Midbrain (tissue), 1 donor: ENCODE data around the gene AGTR1.

Experiments
- DNase-seq: peaks from one replicate; lab custom pipeline; 2025; lab: John Stamatoyannopoulos, UW

AGTR1 gene

DNA sequence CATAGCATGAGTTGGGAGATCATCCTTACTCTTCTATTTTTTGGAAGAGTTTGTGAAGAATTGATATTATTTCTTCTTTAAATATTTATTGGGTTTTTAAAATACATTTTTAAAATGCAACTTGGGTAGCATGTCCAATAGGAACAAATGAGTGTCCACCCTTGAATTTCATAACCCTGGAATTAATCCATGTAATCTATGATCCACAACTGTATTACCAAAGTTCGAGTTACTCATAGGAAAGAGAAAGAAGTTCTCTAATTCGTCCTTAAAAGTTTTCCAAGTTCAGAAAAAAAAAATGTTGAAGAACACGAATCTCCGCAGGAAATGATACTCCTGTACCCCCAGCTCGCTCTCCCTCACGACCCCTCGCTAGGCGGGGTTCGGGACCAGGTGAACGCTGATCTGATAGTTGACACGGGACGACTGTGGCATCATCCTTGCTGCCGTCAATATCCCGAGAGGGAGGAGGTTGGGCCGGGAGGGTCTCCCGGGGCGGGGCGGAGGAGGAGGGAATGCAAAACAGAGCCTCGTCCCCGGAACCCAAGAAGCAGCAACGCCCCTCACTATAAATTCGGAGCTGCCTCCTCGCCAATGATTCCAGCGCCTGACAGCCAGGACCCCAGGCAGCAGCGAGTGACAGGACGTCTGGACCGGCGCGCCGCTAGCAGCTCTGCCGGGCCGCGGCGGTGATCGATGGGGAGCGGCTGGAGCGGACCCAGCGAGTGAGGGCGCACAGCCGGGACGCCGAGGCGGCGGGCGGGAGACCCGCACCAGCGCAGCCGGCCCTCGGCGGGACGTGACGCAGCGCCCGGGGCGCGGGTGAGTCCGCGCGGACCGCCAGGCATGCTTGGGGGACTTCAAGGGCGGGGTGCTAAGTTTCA lies at the start of gene AGTR1:
Gene AGTR1, plus strand, starts transcription at position 598 of the 884 bp plus-strand sequence. CDS start 43,133 bp downstream, outside the sequence.
- DNase-seq = no peak

DNA sequence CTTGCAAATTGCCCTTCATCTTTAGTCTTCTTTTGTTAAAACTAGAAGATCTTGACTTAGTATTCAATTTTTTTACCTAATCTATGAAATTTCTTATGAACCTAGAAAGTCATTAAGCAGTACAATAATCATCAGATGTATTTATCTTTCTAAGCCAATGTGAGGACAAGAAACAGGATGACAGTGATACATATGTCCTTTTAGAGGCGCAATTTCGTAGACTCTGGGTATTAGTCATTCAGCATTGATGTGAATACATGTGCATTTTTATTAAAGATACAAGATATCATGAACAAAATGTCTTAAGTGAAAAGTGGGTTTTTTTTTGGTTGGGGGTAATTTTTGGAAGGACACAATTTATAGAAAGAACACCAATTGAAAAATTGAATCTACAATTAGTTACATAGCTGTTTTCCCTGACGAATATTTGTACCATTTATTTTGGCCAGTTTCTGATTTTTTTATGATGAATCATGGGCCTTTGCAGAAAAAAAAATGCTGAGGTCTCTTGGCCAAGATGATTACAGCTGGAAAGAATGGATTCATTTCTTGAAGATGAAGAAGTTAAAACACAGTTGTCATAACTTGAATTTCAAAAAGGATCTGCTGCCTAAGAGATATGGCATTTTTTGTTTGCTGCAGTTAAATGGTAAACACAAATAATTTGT lies 48.9 kb upstream of the AGTR1 start:
- no peak for DNase-seq

DNA sequence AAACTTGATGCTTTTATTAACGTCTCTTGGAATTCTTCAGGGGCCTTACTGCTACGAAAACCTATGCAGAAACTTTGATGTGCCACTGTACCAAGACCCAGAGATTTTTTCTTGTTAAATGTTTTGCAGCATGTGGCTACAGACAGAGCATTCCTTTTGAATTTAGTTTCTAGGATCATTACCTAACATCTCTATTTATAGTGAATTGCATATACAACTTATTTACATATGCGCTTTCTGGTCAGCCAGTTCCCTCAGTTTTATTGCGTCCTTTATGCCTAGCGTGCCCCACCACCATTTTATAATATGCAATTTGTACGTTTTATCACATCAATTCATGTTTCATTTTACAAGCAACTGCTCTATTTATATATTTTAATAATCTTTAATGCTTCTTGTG lies 46.2 kb upstream of the AGTR1 start:
- DNase-seq = no peak

DNA sequence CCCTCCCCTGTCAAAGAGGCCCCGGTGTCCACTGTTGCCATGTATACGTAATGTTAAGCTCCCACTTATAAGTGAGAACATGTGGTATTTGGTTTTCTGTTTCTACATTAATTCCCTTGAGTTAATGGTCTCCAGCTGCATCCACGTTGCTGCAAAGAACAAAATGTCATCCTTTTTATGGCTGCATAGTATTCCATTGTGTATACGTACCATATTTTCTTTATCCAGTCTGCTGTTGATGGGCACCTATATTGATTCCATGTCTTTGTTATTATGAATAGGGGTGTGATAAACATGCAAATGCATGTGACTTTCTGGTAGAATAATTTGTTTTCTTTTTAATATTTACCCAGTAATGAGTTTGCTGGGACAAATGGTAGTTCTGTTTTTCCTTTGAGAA lies 43.3 kb upstream of the AGTR1 start:
- DNase-seq = no peak

DNA sequence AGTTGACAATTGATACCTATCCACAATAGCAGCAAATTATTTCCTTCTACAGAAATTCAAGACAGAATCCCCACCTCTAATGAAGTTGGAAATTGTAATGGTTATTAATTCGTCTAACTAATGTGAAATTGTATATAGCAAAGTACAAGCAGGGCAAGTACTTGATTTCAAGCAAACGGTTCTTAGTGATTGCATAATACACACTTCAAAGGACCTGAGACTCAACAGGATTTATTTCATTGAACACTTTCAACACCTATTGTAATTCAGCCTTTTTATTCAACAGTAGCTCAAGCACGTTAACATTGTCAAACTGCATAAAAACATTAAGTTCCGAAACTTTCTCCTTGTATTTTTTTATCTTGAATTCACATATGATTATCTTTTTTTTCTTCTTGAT lies 40.2 kb upstream of the AGTR1 start:
- DNase-seq = no peak

DNA sequence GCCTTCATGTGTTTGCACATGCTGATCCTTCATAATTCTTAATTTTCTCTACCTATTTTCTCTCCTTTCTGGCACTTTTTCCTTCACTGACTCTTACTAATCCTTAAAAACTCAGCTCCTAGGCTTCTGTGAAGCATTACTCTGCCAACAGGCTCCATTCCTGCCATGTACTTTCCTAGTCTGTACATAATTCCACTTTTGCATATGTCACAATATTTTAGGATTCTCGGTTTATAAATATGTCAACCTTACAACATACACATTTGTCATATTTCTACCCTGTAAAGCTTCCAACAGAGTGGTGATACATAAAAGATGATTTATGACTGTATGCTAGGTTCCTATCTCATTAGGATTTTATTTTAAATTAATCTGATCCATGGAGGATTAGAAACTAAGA lies 38.2 kb upstream of the AGTR1 start:
- no peak for DNase-seq

DNA sequence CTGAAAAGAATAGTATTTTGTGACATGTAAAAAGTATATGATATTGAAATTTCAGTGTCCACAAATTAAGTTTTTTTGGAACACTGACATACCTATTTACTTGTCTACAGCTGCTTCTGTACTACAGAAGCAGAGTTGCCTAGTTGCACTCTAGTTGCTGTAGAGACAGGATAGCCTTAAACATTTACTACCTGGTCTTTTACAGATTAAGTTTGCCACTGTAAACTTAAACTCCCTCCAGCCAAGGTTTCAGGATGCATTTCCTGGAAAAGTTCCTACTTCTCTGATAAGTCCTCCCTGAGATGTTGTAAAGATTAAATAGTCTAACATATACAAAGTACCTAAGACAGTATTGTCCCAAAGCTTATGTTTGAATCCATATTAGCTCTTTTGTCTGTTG lies 17.4 kb upstream of the AGTR1 start:
- DNase-seq = no peak

DNA sequence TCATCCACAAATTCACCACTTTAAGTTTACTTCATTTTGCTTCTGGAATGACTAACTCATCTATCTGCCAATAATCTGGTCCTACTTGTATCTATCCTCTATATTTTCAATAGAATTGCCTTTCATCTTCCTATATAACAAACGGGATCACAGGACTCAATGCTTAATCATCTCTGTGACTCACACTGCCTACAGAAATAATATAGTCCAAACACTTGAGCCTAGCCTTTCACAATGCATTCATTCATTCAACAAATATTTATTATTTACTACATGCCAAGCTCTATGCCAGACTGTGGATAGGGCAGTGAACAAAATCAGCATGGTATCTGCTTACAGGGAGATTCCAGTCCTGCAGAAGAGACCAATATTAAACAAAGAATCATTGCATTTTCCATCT lies 16.6 kb upstream of the AGTR1 start:
- no peak for DNase-seq

DNA sequence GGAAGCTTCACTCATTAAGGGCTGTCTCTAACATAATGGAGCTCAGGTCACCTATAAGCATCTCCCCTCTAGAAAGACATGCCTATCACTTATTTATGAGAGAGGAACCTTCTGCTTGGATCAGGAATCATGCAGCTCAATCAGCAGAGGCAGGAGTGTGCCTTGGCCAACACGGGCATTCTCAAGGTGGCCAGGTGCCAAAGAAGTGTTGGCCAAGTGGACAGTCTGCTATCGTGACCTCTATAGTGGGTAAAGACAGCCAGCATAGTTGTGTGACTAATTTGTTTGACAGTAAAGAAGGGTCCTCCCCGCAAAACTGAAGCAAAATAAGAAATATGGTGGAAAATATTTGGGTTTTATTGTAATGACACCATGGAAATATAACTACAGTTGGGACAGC lies 14.7 kb upstream of the AGTR1 start:
- no peak for DNase-seq

DNA sequence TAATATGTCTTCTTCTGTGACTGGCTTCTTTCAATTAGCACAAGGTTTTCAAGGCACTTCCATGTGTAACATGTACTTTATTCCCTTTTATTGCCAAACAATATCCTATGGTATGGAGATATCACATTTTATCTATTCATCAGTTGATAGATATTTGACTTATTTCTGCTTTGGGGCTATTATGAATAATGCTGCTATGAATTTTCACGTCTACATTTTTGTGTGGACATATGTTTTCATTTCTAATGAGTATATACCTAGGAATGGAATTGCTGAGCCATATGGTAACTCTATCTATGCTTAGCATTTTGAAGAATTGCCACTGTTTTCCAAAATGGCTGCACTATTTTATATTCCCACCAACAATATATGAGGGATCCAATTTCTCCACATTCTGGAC lies 3.6 kb upstream of the AGTR1 start:
- DNase-seq = no peak

DNA sequence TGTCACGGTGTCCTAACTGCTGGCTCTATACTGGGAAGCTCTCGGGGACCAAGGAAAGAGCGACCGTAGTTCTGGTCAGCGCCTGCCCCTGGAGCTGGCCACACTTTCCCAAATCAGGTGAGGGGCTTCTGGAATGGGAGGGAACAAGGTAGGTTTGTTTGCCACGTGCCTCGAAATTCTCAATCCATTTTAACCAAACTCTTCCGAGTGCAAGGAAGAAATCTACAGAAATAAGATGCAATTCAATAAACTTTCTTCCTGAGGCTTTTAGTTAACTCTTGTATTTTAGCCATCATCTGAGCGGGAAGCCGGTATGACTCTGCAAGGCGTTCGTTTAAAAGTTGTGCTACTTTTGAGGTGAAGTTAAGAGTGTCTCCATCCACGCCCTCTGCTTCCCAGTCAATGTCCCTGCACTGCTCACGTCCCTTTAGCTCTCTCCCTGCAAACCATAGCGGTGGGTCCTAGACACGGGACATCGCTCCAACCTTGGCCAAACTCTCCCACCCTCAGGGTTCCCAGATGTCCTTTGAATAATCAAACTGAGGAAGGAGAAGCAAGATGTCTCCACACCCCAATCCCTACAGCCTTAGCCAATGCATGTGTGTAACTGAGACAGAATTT lies 597 bp downstream of the AGTR1 start:
- DNase-seq = no peak

DNA sequence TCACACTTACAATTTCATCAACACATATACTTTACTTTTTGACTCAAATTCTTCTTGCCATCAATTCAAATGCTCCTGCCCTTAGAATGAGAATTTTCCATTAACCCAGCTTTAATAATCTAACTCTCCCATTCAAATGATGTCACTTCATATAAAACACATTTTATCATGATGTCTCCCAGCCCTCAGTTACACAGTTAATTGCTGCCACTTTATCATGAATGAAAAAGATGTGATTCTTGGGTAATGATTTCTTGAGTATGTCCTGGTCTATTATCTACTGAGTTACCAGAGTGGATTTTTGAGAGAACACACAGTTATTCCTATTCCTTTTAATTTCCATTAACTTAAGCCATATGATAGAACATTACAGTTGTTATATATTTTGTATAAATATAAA lies 7.6 kb downstream of the AGTR1 start:
- DNase-seq = no peak

DNA sequence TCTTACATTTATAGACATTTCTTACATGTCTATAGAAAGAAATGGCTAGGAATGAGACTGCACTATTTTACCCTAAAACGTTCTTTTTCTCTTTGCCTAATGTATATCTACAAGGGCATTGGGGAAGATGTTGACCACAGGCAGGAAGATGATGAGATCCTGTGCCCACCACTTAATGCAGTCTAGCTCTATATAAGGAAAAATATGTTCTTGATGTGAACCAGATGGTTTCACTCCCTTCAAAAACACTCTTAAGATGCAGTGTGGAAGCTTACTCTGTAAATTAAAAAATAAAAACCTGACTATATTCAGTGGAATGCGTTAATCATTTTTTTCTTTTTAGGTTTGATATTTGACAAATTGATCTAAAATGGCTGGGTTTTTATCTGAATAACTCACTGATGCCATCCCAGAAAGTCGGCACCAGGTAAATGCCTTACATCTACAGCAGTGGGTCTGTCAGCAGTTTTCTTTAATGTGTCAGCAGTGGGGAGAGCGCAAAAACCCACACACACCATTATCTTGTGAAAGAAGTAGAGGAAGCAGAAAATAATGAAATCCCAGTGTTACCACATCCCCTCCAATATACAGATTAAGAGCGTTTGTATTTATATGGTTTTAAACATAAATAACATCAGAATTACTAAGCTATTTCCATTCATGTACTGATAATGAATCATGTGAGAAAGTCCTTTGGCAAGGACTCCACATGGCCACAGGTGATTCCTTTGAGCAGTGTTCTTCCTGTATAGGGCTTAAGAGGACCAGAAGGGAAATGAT lies 10.1 kb downstream of the AGTR1 start:
- no peak for DNase-seq

DNA sequence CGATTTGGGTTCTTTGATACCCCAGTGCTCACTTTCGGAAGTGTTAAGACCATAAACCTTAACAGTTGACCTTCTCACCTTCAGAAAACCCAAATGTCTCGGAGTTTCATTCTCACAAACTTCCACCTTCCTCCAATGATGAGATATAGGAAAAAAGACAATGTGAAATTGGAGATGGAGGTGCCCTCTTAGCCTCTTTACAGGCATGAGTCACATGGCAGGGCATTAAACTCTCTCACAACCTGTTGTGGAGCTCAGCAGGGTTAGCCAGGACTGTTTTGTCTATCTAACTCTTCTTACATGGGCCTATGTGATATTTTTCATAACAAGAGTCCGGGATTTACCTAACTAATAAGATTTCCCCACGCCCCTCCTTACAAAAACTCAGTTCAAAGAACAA lies 10.7 kb downstream of the AGTR1 start:
- no peak for DNase-seq

DNA sequence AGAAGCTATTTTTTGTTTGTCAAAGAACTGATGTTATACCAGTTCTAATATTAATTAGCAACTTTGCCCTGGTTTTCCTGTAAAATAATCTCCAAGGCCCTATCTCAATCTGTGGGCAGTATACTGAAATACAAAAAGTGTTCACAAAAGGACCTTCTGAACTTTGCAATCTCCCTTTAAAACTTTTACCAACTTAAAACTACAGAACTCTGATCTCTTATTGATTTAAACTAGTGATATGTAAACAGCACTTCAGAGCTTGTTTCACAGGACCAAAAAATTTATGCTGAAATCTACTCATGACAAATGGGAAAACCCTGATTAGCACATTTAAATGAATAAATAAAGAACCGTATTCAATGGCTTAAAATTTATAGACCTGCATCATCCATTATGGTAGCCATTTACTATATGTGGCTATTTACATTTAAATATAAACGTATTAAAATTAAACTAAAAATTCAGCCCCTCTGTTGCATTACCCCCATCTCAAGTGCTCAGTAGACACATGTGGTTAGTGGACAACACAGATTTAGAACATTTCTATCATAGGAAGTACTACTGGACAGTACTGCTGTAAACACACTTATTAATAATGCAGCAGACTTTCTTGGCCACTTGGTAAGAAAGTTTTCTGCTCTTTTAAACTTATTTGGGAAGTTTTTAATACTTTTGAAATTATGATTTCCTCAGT lies 12.0 kb downstream of the AGTR1 start:
- no peak for DNase-seq

DNA sequence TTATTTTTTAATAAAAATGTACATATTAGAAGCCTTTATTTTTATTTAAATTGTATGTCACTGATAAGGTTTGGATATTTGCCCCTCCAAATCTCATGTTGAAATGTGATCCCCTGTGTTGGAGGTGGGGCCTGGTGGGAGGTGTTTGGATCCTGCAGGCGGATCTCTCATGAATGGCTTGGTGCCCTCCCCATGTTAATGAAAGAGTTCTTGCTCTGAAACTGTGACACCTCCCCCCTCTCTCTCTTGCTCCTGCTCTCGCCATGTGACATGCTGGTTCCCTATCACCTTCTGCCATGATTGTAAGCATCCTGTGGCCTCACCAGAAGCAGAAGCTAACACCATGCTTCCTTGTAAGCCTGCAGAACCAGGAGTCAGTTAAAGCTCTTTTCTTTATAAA lies 13.0 kb downstream of the AGTR1 start:
- DNase-seq = no peak

DNA sequence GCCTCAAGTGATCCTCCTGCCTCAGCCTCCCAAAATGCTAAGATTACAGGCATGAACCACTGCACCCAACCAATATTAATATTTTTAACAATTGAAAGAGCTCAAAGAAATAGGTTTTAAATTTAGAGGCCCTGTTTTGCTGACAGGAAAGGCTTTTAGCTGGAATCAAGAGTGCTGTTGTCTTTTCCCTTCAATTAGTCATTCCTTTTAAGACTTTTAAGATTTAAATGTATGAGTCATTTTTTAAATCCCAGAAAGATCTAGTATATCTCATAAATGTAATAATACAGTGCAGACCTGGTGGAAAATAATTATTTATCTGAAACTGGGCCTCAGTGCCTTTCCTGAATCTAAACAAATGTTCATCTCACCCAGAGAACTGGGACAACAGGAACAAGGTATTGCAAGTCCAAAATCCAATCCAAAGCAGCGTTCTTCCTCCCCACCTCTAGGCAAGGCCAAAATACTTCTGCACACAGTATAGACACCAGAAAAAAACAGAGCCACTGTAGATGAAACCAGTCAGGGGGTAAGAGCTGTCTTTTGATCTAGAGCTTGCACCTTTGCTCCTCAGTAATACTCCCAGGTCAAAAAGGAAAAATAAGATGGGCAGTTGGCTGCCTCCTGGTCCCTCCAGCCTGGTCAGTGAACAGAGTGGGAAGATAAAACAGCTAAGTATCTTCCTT lies 14.4 kb downstream of the AGTR1 start:
- DNase-seq = no peak

DNA sequence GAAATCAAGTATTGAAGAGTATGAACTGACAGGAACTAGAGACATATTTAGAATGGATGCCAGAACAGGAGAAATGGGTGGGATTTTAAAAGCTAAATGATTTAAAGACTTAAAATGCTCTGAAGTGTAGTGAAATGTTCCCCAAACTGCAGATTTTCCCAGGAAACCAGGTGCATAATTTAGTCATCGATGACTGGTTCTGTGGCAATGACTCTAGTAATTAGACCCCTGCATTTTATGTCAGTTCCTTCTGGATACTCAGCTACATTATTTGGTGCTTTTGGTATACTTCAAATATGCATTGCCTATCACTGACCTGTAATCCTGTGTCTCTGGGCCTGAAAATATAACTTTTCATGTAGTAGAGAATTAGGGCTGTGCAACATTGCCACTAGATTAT lies 16.8 kb downstream of the AGTR1 start:
- DNase-seq = no peak

DNA sequence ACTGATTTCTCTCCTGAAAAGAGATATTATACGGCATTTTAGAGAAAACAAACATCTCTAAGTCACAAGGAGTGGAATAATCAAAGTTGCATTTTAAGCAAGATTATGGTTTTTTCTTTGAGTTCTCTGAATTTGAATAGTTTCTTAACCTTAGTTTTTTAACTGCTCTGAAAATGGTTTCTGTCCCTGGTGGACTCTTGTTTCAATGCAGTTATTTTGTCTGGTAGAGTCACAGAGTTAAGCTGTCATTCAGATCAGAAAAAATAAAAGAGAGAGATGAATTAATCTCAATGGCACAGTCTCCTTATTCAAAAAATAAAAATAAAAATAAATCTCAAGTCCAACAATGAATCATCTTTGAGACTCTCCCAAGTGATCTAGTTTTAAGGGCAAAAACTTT lies 19.0 kb downstream of the AGTR1 start:
- DNase-seq = no peak

DNA sequence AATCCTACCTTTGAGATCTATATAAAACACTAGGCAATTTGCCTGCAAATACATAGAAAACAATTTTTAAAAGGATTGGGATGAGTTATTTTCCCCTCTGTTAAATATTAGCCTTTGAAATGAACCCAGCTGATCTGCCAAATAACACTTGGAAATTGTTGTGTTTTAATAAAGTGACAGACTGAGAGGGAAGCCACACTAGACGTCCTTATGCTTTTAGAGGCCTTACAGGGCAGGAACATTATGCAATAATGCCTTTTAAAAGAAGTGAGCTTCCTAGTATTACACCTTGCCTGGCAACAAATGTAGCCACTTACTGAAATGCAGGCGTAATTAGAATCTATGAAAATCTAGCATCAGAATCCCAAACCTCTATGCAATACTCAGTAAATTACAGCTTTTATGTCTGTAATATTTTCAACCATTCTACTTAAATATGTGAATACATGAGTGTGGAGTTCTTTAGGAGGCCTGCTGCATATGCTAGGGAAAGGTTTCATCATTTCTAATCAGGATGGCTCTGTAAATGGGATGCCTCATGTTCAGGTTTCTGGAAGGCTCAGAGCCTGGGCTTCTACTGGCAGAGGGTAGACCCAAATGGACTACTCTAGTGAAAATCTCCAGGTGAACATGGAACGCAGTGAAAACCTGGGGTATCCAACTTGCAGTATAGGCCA lies 20.3 kb downstream of the AGTR1 start:
- no peak for DNase-seq
